GM12878 (cell line): ENCODE measurements around the gene RPL10. TPM values are rescaled to one million over a fixed set of nuclear protein-coding genes. Genes with fewer than 3 reads are reported as not detected.
A peak's percentile ranks its signal among the peaks of the same experiment; 100 is the strongest.

Source experiments
- CHD4 ChIP-seq: fragments of 200-600 bp; sonication (generic); IDR thresholded peaks from 2 replicates; pipeline ENCODE4 v1.6.1; 2016; ENCODE audit warnings: mild to moderate bottlenecking
- EZH2 ChIP-seq: IDR thresholded peaks from 2 replicates; pipeline ENCODE4 v1.6.1; 2012; ENCODE audit warnings: low read depth, mild to moderate bottlenecking, control low read depth, inconsistent platforms, low read length, borderline replicate concordance; ENCODE audit not compliant: control insufficient read depth
- KAT2A ChIP-seq: conservative IDR thresholded peaks from 2 replicates; pipeline ENCODE4 v1.6.1; 2011; ENCODE audit warnings: low read depth, low read length; ENCODE audit not compliant: control insufficient read depth
- MEF2B ChIP-seq: fragments of 450-650 bp; IDR thresholded peaks from 2 replicates; pipeline ENCODE4 v1.6.1; 2018; ENCODE audit warnings: mild to moderate bottlenecking, moderate library complexity; ENCODE audit not compliant: partially characterized antibody, poor library complexity, severe bottlenecking
- MXI1 ChIP-seq: fragments of 150-350 bp; IDR thresholded peaks from 2 replicates; pipeline ENCODE4 v1.6.1; 2011; ENCODE audit warnings: low read depth, mild to moderate bottlenecking, inconsistent platforms, low read length, improper control_type of control experiment
- NR2C1 ChIP-seq: fragments of 450-650 bp; IDR thresholded peaks from 2 replicates; pipeline ENCODE4 v1.6.1; 2017; ENCODE audit warnings: antibody characterized with exemption, mild to moderate bottlenecking, moderate library complexity
- POLR2AphosphoS5 ChIP-seq: IDR thresholded peaks from 2 replicates; pipeline ENCODE4 v1.6.1; 2011; ENCODE audit warnings: mild to moderate bottlenecking, low read length, inconsistent platforms
- POU2F2 ChIP-seq: IDR thresholded peaks from 3 replicates; pipeline ENCODE4 v1.6.1; 2011; ENCODE audit warnings: low read depth, mild to moderate bottlenecking, low read length, borderline replicate concordance
- RAD51 ChIP-seq: fragments of 450-650 bp; IDR thresholded peaks from 2 replicates; pipeline ENCODE4 v1.6.1; 2016; ENCODE audit warnings: moderate library complexity, mild to moderate bottlenecking, inconsistent platforms
- RB1 ChIP-seq: fragments of 450-650 bp; formaldehyde crosslinking; IDR thresholded peaks from 2 replicates; pipeline ENCODE4 v1.6.1; 2017; ENCODE audit warnings: mild to moderate bottlenecking, borderline replicate concordance
- RFX5 ChIP-seq: IDR thresholded peaks from 2 replicates; pipeline ENCODE4 v1.6.1; 2011; ENCODE audit warnings: low read depth, low read length, improper control_type of control experiment
- RUNX3 ChIP-seq: IDR thresholded peaks from 2 replicates; pipeline ENCODE4 v1.6.1; 2012; ENCODE audit warnings: low read length, inconsistent platforms
- SRF ChIP-seq, 2 experiments: IDR thresholded peaks; 2 replicates each; pipeline ENCODE4 v1.6.1; 2011; ENCODE audit warnings: low read depth in 2 of 2, low read length in 2 of 2, mild to moderate bottlenecking in 1 of 2, moderate library complexity in 1 of 2
- YBX1 ChIP-seq: fragments of 450-650 bp; IDR thresholded peaks from 2 replicates; pipeline ENCODE4 v1.6.1; 2016; ENCODE audit warnings: antibody characterized with exemption
- ZNF217 ChIP-seq: fragments of 450-650 bp; IDR thresholded peaks from 2 replicates; pipeline ENCODE4 v1.6.1; 2017; ENCODE audit warnings: antibody characterized with exemption, mild to moderate bottlenecking
- ZNF24 ChIP-seq: fragments of 450-650 bp; IDR thresholded peaks from 2 replicates; pipeline ENCODE4 v1.6.1; 2017; ENCODE audit warnings: antibody characterized with exemption, mild to moderate bottlenecking
- ZSCAN29 ChIP-seq: fragments of 450-650 bp; IDR thresholded peaks from 2 replicates; pipeline ENCODE4 v1.6.1; 2017; ENCODE audit warnings: mild to moderate bottlenecking, moderate library complexity
- ZZZ3 ChIP-seq: IDR thresholded peaks from 2 replicates; pipeline ENCODE4 v1.6.1; 2011; ENCODE audit warnings: low read depth; ENCODE audit not compliant: control insufficient read depth, insufficient read length
- polyA plus RNA-seq, 11 experiments: library from polyadenylated mRNA; depleted of rRNA in 4 of 11; unstranded in 6 of 11; stranded (reverse) in 5 of 11; fragments of >200 nt; fragmentation: Nextera tagmentation in 4 of 11; fragmentation: Illumina TruSeq in 1 of 11; extraction: Ambion mirVana in 4 of 11; extraction: Trizol in 1 of 11; gene quantifications; 1 replicate in 1 of 11; 2 replicates in 10 of 11; pipeline versions ENCODE4 v1.2.1 to v1.2.3, GENCODE V29; 2011 to 2016; ENCODE audit warnings: inconsistent platforms in 2 of 11, missing spikeins in 2 of 11, low read depth in 1 of 11
- total RNA-seq, 4 experiments: library from RNA; depleted of rRNA in 3 of 4; stranded (reverse); fragments of >200 nt in 3 of 4; fragmentation: Illumina TruSeq in 1 of 4; extraction: Trizol in 1 of 4; gene quantifications; 2 replicates each; pipeline versions ENCODE4 v1.2.1 to v1.2.3, GENCODE V29; 2013 to 2021
- TF ChIP-seq, protein P1 (sequence below): IDR thresholded peaks from 2 replicates; pipeline ENCODE4 v1.6.1; 2011; ENCODE audit warnings: borderline replicate concordance, low read depth, mild to moderate bottlenecking, moderate library complexity, low read length; ENCODE audit not compliant: insufficient read depth, poor library complexity, severe bottlenecking
- TF ChIP-seq, protein P2 (sequence below), 3 experiments: IDR thresholded peaks in 2 of 3; conservative IDR thresholded peaks in 1 of 3; 2 replicates each; pipeline ENCODE4 v1.5.1; 2011; ENCODE audit warnings: low read depth in 3 of 3, low read length in 3 of 3, mild to moderate bottlenecking in 3 of 3, control low read depth in 2 of 3, moderate library complexity in 2 of 3, inconsistent platforms in 1 of 3, mixed read lengths in 1 of 3; ENCODE audit not compliant: control insufficient read depth in 2 of 3, insufficient read depth in 1 of 3; ENCODE audit errors: extremely low read depth in 1 of 3
- TF ChIP-seq, protein P3 (sequence below): fragments of 450-650 bp; IDR thresholded peaks from 2 replicates; pipeline ENCODE4 v1.6.1; 2017; ENCODE audit warnings: mild to moderate bottlenecking, moderate library complexity
- TF ChIP-seq, protein P4 (sequence below): fragments of 450-650 bp; IDR thresholded peaks from 2 replicates; pipeline ENCODE4 v1.6.1; 2016; ENCODE audit warnings: mild to moderate bottlenecking

RPL10 gene
- total and polyA plus RNA-seq, 10 of the 15 experiments (the other 5 are each of a cell fraction or from before 2014, with no cell fraction given) = 1,938 to 7,222 (median 4,494) TPM

DNA sequence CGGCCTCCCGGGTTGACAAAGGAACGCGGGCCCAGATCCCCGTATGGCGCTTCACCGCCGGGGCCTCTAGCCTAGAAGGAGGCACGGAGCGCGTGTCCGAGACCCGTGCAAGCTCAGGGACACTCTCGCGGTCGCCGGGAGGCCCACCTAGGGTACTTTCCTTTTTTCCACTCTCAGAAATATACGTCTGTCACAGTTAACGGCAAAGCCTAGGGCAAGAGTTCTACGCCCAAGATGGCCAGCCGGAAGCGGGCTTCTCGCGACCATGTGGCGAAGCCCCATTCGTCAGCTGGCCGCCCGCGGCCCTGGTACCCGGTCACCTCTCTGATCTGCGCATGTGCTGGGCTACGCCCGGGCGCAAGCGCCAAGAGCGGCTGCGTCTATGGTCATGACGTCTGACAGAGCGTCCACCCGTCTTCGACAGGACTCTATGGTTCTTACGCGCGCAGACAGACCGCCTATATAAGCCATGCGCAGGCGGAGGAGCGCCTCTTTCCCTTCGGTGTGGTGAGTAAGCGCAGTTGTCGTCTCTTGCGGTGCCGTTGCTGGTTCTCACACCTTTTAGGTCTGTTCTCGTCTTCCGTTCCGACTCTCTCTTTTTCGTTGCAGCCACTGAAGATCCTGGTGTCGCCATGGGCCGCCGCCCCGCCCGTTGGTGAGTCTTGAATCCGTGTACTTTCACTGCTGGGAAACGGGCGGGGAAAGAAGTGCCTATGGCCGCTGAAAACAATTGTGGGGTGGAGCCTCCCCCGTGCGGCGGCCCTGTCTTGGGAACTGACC is at the start of gene RPL10 (continued):
- TF ChIP-seq, protein P1, sequence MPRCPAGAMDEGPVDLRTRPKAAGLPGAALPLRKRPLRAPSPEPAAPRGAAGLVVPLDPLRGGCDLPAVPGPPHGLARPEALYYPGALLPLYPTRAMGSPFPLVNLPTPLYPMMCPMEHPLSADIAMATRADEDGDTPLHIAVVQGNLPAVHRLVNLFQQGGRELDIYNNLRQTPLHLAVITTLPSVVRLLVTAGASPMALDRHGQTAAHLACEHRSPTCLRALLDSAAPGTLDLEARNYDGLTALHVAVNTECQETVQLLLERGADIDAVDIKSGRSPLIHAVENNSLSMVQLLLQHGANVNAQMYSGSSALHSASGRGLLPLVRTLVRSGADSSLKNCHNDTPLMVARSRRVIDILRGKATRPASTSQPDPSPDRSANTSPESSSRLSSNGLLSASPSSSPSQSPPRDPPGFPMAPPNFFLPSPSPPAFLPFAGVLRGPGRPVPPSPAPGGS = no peak
- TF ChIP-seq ZNF217 (no peak), RUNX3 (peak; percentile 64), KAT2A (no peak), ZSCAN29 (no peak), SRF (IDR thresholded peaks at IDR 0.05; ENCODE audit: low read depth in 2 of 2, low read length in 2 of 2) (peak; percentile 95 to 97), ZNF24 (no peak), NR2C1 (peak; percentile 34; the same call in 1 of the 2 replicates), YBX1 (no peak), ZZZ3 (no peak), POLR2AphosphoS5 (peak; percentile 100), EZH2 (no peak), RB1 (no peak), MEF2B (no peak), RAD51 (no peak), RFX5 (no peak), CHD4 (no peak), POU2F2 (peak; percentile 97), MXI1 (peak; percentile 59)
- TF ChIP-seq, protein P2, sequence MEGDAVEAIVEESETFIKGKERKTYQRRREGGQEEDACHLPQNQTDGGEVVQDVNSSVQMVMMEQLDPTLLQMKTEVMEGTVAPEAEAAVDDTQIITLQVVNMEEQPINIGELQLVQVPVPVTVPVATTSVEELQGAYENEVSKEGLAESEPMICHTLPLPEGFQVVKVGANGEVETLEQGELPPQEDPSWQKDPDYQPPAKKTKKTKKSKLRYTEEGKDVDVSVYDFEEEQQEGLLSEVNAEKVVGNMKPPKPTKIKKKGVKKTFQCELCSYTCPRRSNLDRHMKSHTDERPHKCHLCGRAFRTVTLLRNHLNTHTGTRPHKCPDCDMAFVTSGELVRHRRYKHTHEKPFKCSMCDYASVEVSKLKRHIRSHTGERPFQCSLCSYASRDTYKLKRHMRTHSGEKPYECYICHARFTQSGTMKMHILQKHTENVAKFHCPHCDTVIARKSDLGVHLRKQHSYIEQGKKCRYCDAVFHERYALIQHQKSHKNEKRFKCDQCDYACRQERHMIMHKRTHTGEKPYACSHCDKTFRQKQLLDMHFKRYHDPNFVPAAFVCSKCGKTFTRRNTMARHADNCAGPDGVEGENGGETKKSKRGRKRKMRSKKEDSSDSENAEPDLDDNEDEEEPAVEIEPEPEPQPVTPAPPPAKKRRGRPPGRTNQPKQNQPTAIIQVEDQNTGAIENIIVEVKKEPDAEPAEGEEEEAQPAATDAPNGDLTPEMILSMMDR (IDR thresholded peaks at IDR 0.05 in 2 of 3, conservative IDR thresholded peaks at IDR 0.05 in 1 of 3; ENCODE audit: control insufficient read depth in 2 of 3, extremely low read depth in 1 of 3, insufficient read depth in 1 of 3, low read depth in 3 of 3, low read length in 3 of 3) = no peak
- TF ChIP-seq, protein P3, sequence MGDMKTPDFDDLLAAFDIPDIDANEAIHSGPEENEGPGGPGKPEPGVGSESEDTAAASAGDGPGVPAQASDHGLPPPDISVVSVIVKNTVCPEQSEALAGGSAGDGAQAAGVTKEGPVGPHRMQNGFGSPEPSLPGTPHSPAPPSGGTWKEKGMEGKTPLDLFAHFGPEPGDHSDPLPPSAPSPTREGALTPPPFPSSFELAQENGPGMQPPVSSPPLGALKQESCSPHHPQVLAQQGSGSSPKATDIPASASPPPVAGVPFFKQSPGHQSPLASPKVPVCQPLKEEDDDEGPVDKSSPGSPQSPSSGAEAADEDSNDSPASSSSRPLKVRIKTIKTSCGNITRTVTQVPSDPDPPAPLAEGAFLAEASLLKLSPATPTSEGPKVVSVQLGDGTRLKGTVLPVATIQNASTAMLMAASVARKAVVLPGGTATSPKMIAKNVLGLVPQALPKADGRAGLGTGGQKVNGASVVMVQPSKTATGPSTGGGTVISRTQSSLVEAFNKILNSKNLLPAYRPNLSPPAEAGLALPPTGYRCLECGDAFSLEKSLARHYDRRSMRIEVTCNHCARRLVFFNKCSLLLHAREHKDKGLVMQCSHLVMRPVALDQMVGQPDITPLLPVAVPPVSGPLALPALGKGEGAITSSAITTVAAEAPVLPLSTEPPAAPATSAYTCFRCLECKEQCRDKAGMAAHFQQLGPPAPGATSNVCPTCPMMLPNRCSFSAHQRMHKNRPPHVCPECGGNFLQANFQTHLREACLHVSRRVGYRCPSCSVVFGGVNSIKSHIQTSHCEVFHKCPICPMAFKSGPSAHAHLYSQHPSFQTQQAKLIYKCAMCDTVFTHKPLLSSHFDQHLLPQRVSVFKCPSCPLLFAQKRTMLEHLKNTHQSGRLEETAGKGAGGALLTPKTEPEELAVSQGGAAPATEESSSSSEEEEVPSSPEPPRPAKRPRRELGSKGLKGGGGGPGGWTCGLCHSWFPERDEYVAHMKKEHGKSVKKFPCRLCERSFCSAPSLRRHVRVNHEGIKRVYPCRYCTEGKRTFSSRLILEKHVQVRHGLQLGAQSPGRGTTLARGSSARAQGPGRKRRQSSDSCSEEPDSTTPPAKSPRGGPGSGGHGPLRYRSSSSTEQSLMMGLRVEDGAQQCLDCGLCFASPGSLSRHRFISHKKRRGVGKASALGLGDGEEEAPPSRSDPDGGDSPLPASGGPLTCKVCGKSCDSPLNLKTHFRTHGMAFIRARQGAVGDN = peak; percentile 61
- TF ChIP-seq, protein P4, sequence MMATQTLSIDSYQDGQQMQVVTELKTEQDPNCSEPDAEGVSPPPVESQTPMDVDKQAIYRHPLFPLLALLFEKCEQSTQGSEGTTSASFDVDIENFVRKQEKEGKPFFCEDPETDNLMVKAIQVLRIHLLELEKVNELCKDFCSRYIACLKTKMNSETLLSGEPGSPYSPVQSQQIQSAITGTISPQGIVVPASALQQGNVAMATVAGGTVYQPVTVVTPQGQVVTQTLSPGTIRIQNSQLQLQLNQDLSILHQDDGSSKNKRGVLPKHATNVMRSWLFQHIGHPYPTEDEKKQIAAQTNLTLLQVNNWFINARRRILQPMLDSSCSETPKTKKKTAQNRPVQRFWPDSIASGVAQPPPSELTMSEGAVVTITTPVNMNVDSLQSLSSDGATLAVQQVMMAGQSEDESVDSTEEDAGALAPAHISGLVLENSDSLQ = peak; percentile 60; the same call in 1 of the 2 replicates
